Fibroblast of skin of right quadriceps (primary cell): ENCODE data around the gene LRP10.
"Not testable (repeated sequence)": the region's sequence is repeated elsewhere in the genome, so short reads cannot be mapped to it uniquely, and the experiment has no call there.

Experiments used
- DNase-seq: peaks from one replicate; pipeline ENCODE4 v3.0.0-alpha.2; 2013

The LRP10 gene, protein sequence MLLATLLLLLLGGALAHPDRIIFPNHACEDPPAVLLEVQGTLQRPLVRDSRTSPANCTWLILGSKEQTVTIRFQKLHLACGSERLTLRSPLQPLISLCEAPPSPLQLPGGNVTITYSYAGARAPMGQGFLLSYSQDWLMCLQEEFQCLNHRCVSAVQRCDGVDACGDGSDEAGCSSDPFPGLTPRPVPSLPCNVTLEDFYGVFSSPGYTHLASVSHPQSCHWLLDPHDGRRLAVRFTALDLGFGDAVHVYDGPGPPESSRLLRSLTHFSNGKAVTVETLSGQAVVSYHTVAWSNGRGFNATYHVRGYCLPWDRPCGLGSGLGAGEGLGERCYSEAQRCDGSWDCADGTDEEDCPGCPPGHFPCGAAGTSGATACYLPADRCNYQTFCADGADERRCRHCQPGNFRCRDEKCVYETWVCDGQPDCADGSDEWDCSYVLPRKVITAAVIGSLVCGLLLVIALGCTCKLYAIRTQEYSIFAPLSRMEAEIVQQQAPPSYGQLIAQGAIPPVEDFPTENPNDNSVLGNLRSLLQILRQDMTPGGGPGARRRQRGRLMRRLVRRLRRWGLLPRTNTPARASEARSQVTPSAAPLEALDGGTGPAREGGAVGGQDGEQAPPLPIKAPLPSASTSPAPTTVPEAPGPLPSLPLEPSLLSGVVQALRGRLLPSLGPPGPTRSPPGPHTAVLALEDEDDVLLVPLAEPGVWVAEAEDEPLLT

DNA sequence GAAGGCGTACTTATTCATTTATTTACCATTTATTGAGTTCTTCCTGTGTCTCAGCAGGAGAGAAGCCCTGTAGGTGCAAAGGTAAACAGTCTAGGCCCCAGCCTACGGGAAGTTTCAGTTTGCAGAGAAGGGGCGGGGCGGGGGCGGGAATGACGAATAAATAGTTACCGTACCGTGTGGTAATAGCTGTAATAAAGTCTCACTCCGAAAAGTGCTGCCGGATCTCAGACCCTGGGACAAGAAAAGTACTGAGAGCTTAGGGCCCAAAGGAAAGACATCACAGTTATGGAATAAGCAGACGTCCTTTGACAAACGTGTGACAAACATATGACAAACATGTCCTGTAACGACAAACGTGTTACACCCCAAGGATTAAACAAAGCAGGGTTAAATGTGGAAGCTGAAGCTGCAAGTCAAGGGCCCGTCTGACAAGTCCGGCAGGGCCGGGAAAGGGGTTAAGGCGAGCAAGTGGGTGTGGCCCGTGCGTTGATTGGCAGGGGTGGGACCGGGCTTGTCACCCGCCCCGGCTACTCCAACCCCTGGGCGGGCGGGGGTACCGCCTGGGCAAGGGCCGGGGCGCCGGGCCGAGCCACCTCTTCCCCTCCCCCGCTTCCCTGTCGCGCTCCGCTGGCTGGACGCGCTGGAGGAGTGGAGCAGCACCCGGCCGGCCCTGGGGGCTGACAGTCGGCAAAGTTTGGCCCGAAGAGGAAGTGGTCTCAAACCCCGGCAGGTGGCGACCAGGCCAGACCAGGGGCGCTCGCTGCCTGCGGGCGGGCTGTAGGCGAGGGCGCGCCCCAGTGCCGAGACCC, at the start of gene LRP10:
LRP10 (plus strand) TSS at position 517 of the 809 bp plus-strand sequence. CDS start 564 bp downstream, outside the sequence.
- peak; percentile 69 for DNase-seq

DNA sequence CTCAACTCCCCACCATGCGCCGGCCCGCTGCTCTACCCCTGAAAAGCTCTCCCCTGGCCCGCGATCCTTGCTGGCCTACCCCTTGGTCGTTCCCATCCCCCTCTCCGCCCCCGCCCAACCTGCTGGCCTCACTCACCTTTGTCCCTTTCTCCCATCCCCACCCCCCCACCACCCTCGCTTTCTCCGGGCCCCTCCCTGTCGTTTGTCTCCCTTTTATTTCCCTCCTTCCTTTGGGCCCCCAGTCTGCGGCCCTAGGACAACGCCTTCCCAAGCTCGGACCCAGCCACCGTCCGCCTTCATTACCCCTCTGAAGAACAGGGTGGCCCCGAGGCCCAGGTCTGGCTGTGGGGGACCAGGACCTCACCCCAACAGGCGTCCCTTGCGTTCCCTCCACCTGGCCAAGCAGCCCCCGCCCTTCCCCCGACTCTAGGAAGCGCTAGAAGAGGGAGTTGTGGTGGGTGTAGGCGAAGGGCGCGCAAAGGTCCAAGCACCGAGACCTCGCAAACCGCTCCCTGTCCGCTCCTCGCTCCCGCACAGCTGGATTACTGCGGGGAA, 49.4 kb upstream of the LRP10 start:
- DNase-seq = no peak

DNA sequence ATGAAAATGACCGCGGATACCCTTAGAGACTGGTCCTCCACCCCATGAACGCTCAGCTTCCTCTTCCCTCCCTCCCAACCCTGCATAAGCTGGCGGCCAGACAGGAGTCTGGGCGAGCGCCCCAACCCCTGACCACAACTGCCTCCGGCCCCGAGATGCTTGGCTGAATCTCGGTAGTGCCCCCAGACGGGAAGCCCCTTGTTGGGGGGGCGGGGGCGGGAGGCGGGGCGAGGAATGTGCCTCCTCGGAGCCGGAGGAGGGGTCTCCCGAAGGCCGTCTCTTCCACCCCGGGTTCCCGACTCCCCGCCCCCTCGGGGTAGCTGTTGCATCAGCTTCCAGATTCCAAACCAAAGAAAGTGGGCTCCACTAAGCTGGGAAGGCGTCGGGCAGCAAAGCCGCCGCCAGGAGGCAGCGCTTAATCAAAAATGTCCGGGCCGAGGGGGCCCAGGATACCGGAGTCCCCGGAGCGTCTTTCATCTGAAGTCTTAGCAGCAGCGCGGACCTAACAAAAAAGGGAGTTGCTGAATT, 48.9 kb upstream of the LRP10 start:
- DNase-seq = peak; percentile 92

DNA sequence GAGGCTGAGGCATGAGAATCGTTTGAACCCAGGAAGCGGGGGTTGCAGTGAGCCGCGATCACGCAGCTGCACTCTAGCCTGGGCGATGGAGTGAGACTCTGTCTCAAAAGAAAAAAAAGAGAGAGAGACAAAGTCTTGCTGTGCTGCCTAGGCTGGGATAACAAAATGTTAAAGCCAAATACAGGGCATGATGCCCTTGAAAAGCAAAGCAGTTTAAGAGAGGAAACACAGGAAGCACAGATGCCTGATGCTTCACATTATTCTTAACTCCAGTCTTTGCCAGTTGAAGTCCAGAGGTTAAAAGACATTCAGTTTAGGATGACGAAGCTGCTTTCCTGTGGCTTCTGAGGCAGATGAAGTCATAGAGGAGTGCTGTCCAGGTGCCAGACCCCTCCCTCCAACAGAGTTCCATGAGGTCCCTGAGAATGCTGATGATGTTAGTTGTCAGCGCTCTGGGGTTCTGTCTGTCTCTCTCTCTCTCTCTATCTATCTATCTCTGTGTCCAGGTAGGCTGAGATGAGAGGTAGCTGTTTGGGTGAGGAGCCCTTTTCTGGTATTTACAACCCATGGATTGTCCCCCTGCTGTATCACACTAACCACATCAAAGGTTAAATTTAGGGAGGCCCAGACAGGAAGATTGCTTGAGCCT, 46.7 kb upstream of the LRP10 start:
- DNase-seq = peak; percentile 91

DNA sequence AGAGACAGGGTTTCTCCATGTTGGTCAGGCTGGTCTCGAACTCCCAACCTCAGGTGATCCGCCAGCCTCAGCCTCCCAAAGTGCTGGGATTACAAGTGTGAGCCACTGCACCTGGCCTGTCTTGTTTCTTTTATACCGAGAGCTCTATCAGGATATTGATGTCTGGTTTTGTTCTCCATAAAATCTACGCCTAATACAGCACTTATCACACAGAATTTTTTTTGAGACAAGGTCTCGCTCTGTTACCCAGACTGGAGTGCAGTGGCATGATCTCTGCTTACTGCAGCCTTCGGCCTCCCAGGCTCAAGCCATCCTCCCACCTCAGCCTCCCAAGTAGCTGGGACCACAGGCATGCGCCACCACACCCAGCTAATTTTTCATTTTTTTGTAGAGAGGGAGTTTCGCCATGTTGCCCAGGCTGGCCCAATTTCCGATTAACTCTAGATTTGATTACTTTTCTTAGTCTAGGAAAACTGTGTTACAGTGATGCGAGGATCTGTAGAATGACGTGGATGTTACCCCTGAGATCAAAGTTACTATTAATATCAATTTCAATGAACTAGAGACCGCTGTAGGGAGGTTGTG, 42.4 kb upstream of the LRP10 start:
- DNase-seq = not testable (repeated sequence)

DNA sequence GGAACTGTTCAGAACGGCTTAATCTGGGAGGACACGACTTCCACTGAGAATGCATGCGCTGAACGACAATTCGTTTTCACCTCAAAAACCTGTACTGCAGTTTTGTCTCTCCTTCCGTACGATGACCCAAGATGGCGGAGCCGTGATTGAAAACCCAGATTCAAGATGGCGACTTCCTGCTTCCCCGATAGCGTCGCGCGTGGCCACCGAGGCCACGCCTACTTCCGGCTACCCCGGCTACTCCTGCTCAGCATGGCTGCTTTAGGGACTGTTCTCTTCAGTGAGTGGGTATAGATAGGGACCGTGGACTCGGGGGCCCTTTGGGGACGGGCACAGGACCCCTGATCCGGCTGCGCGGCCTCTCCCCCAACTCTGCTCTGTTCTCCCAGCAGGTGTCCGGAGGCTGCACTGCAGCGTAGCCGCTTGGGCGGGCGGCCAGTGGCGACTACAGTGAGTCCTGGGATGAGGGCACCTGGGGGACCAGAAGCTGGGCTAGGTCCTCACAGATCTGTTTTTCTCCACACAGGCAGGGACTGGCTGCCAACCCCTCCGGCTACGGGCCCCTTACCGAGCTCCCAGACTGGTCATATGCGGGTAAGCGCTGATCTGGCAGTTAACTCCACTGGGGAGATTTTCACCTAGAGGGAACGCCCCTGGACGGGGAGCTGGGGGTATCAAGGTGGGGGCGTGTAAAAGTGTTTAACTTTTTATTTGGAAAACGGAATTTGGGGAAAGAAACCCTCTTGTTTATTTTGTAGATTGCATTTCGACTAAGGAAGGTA, 41.7 kb upstream of the LRP10 start, which contains the start of gene MRPL52:
MRPL52 (plus strand) TSS at position 227 of the 782 bp plus-strand sequence; CDS start at position 253, 26 bp downstream.
- DNase-seq = peak; percentile 86

DNA sequence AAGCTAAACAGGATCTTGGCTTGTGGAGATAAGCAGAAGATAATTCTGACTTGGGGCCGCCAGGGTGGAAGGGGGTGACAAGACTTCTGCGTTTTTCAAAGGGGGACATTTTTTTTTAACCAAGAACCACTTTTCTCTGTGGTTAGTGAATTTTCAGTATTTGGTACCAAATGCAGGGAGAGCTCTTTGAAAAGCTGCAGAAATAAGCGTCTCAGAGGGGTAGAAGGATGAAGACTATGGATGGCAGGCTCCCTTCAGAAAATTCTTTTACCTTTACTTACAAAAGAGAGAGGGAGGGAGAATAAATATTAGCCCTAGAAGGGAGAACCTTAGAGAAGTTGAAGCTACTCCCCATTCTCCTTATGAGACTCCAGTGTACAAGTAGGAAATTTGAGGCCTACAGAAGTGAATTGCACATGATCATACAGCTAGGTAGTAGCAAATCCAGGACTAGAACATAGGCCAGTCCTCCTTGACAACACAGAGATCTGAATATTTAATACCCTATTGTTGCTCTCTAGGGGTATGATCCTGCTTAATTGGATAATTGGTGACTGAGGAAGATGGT, 41.0 kb upstream of the LRP10 start:
- DNase-seq = no peak

DNA sequence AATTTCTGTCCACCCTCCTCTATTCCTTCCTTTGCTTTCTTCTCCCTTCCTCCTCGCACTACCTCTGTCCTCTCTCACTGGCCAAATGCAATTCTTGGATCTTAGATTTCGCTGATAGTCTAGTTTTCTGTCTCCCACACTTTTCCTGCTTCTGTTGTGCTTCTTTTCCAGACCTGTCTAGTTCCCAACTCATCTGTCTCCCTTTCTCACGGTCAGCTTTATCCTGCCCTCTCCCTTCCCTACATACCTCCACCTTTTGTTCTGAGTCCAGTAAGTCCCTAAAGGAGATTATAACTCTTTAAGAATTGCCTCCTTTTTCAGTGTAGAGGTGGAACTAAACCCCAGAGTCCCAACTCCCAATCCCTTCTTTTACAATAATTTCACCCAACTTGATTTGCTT, 36.0 kb upstream of the LRP10 start:
- DNase-seq = no peak

DNA sequence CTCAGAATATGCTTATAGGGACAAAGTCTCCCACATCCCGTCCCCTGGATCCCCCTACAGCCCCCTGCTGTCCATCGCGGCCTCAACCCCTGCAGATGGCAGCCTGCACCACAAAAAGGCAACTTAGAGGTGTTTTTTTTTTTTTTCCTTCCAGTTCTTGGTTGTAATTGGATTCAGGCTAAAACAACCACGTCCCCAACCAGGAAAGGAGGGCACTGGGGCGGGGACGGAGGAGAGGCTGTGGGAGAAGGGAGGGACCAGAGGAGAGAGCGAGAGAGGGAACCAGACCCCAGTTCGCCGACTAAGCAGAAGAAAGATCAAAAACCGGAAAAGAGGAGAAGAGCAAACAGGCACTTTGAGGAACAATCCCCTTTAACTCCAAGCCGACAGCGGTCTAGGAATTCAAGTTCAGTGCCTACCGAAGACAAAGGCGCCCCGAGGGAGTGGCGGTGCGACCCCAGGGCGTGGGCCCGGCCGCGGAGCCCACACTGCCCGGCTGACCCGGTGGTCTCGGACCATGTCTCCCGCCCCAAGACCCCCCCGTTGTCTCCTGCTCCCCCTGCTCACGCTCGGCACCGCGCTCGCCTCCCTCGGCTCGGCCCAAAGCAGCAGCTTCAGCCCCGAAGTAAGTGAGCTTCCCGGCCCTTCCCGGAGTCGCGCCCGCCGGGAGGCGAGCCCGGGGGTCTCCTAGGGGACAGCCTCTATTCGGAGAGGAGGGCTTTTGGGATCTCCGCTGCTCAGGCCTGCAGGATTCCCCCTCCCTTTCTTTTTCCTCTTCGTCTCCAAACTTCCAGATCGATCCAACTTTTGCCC, 35.0 kb upstream of the LRP10 start, which contains the start of gene MMP14:
MMP14 (plus strand) TSS at position 285 of the 813 bp plus-strand sequence; CDS start at position 518, 233 bp downstream.
- peak; percentile 91 for DNase-seq

DNA sequence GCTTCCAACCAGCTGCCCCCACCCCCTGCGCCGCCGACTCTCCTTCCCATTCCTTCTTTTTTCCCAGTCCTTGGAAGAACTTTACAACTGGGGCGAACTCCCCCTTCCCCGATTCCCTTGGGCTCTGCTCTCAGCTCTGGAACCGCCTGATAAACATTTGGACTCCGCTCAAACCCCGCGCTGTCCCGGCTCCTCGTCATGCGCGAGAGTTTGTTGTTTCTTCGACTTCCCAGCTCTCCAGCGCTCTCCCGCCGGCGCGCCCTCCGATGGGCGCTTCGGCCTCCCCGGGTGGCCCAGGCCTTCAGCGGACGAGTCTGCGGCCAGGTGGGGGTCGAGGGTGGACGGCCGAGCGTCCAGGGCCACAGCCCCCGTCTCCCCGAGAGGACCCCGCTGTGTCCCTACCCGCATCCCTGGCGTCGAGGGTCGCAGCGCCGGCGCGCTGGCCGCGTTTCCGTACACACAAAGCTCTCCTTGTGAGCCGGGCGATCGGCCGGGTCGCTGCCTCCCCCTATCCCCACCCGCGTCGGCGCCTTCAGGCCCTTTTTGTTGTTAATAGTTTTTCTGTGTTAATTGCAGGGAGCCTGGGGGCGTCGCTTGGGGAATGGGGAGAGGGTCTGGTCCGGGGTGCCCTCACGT, 34.3 kb upstream of the LRP10 start:
- peak; percentile 63 for DNase-seq

DNA sequence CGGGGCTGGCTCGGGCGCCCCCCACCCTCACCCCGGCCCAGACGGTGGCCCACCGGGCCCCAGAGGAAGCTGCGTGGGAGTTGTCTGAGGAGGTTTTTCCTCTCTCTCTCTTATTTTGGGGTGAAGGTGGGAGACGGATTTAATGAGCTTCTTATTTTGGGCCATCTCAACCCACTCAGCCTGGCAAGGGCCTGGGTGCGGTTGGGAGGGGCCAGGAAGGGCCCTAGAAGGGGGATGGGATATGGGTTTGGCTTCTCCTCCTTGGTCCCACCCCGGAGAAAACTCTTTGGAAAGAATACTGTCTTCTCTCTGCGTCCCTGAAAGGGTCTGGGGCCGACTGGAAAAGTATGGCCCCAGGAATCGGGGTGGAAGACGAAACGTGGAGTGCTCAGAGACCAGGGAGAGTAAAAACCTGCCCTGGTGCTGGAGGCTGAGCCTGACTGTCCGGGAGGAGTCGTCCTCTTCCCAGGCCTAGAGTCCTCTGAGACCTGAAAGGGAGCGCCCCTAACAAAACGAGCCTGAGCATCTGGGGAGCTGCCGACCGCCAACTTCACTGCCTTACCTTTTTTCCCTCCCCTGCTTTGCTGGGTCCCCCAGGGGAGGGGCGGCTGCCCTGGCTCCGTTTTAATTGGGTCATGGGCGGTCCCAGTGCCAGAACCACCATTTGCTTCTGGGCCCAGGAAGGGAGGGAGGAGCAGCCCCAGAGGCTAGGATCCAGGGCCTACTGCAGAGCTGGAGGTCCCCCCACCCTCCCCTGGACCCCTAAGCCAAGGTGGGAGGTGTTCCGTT, 33.6 kb upstream of the LRP10 start:
- peak; percentile 61 for DNase-seq

DNA sequence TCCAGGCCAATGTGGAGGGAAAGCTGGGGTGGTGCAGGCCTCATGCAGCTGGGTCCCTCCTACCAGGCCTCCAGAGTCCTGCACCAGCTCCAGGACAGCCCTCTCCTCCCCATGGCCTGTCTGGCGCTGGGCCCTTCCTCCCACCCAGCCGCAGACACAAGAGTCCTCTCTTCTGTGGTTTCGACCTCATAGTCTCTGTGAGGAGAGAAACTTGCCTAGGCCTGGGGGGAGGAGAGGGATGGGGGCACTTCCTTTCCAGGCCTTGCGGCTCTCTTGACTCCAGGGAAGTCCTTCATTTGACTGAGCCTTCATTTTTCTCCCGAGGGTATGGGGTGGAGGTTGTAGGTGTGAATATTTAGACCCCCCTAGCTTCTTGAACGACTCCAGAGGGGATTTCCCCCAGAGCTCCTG, 32.9 kb upstream of the LRP10 start:
- DNase-seq = peak; percentile 82

DNA sequence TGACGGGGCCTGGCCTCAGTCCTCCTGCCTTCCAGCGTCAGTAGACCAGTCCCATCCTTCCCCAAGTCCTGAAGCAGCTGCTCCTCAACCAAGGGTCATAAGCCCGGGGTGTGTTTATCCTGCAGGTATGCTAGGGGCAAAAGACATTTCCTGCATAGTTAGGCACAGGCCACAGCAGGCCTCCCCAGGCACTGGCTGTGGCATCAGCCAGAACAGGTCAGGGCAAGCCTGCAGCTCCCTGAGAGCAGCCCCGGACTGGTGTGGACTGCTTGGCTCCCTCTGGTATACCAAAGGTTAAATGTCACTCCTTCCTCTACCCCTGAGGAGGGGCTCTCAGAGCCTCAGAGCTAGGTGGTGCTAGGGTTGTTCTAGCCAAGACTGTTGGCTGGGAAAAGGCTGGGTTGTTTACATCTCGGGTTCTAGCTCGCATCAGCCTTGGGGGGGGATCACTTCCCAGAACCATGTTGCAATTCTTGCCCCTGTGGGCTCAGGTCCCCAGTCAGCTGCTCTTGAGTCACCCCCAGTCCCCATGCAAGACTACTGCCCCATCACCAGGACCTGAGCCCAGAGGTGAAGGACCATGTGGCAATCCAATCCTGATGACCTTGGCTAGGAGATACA, 32.3 kb upstream of the LRP10 start:
- no peak for DNase-seq

DNA sequence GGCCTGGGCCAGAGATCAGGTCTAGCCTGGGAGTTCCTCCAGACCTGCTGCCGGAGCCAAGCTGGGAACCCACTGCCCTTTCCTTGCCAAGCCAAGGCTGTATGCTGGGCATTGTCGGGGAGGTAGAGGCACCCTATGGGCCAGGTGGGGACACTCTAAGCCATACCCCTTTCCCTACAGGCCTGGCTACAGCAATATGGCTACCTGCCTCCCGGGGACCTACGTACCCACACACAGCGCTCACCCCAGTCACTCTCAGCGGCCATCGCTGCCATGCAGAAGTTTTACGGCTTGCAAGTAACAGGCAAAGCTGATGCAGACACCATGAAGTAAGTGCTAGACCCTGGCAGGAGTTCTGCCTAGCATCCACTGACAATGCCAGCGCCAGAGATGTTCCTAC, 30.2 kb upstream of the LRP10 start:
- DNase-seq = no peak

DNA sequence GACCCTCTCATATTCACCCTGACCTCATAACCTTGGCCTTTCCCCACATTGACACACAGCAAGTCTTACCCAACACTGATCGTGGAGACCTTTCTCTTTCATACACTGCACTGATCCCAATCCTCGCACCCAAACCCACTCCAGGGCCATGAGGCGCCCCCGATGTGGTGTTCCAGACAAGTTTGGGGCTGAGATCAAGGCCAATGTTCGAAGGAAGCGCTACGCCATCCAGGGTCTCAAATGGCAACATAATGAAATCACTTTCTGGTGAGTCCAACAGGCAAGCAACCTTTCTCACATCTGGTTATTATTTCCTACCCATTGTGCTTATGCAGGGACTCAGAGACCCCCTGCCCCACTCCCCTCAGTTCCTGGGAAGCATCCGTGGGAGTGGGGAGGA, 29.8 kb upstream of the LRP10 start:
- no peak for DNase-seq

DNA sequence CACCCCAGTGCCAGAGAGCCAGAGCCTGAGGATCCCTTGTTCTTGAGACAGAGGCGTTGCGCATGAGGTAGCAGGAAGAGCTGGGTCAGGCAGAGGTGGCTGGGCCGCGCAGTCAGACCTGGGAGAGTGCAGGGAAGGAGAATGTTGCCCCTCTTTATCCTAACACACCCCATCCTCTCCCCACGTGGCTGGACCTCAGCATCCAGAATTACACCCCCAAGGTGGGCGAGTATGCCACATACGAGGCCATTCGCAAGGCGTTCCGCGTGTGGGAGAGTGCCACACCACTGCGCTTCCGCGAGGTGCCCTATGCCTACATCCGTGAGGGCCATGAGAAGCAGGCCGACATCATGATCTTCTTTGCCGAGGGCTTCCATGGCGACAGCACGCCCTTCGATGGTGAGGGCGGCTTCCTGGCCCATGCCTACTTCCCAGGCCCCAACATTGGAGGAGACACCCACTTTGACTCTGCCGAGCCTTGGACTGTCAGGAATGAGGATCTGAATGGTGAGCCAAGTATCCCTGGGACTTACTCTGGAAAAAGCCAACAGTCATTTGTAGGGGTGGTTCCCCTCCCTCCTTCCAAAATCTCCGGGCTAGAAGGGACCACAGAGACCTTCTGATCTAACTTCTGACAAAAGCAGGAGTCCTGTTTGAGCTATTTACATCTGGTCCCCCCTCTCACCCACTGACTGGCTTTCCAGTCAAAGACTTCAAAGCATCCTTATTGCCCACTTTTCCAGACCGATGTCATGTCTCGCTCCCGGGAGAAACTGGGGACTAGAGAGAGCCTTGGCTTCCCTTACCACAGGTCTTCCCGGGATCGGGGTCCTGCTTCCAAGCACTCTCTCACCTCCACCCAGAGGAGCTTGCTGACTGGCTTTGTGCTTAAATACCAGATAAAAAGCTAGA, 29.1 kb upstream of the LRP10 start:
- no peak for DNase-seq
